GM12873 (cell line): ENCODE results near the gene FRRS1.

Experiments
- CTCF ChIP-seq: IDR thresholded peaks from 2 replicates; pipeline ENCODE4 v1.5.1; 2012; ENCODE audit warnings: low read depth, mild to moderate bottlenecking, moderate library complexity, low read length, control low read depth; ENCODE audit not compliant: insufficient read depth; ENCODE audit errors: missing control alignments

The FRRS1 gene

GRCh38 chr1:99670583-99670982 lies 95.9 kb downstream of the FRRS1 start:
- TF ChIP-seq CTCF = no peak

- no peak for TF ChIP-seq CTCF
These were observed 96.6 kb downstream of the FRRS1 start for GRCh38 chr1:99669821-99670220.

- TF ChIP-seq CTCF = no peak
These were observed 97.1 kb downstream of the FRRS1 start for GRCh38 chr1:99669376-99669775.

GRCh38 chr1:99665212-99665611 lies 101.2 kb downstream of the FRRS1 start:
- TF ChIP-seq CTCF = no peak

- no peak for TF ChIP-seq CTCF
These were observed 102.9 kb downstream of the FRRS1 start for GRCh38 chr1:99663501-99663900.

GRCh38 chr1:99662539-99663080 lies 103.8 kb downstream of the FRRS1 start:
- no peak for TF ChIP-seq CTCF

GRCh38 chr1:99661780-99662179 lies 104.7 kb downstream of the FRRS1 start:
- TF ChIP-seq CTCF = no peak
